HG03066 (cell line): ENCODE results near the gene CTRL.

Experiments used
- ATAC-seq: cut with Tn5 transposase; IDR thresholded peaks from one replicate; pipeline ENCODE4 v1.9.1; 2021; ENCODE audit warnings: low read depth; ENCODE audit not compliant: unreplicated experiment

The CTRL gene

DNA sequence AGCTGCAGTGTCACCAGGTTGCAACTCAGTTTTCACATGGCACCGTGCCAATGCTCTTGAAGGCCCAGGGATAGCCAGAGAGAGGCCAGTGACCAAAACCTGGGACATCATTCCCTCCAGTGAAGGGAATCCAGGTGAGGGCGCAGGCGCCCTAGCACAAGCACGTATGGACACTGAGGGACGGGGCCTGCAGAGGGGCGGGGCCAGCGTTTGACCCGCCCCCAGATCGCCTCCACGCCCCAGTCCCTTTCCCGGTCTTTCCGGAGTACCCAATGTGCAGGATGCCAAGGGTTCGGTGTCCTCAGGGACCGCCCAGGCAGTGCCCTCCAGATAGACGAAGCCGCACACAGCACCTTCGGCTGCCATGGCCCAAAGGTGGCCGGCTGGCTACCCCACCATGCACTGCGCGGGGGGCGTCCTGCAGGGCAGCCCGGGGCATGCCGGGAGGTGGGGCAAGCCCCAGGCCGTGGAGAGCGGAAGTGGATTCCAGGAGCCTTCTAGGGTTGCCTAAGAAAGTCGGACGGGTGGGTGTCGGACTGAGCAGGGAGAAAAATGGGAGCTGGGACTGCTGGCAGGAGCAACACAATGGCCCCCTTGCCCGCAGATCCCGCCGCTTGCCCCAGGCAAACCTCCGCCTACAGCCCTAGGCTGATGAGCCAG, 32.1 kb upstream of the CTRL start:
- no peak for ATAC-seq

DNA sequence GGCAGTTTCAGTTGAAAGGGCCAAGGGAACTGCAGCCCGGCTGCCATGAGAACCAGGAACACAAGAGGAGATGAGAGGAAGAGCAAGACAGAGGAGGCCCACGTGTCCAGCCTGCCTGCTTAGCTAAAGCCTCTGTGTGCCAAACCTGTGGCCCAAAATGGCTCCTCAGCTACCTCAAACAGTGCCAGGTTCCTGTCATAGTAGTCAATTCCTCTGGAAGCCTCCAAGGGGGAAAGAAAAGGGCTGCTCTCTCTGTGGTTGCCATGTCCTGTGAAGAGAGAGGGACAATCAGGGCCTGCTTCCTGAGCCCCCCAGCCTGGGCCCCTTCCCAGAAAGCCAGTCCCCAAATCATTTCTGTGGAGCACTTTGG, 31.6 kb upstream of the CTRL start:
- no peak for ATAC-seq

DNA sequence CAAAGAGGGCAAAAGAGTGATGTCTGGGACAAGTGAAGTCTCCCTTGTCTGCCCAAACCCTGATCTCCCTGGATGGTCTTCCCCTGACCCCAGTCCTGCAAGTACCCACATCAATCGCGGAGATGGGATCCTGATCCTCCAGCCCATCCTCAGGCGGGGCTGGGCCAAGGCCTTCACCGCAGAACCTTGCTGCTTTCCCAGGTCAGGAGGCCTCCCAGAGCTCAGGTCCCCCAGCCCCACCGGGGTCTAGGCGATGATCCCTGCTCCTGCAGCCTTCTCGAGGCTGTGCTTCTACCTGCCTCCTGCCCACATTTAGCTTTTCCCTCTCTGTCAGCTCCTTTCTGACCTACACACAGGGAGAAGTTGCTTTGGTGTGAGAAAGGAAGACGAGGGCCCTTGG, 30.5 kb upstream of the CTRL start:
- no peak for ATAC-seq

DNA sequence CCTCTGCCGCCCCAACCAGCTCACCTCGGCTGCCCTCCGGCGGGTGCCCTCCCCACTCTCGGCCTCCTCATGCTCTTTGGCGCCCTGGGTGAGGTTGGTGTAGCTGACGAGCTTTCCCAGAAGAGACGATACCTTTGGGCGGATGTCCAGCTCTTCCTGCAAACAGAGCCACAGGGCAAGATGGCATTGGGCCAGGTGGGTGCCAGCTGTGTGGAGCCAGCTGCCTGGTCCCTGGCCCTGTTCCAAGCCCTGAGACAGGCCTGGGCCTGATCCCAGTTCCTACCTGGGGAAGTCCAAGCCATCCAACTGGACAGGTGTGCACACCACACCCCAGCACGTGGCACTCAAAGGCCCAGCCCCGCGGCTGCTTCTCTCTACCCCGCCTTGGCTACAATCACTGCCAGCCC, 29.9 kb upstream of the CTRL start:
- no peak for ATAC-seq

DNA sequence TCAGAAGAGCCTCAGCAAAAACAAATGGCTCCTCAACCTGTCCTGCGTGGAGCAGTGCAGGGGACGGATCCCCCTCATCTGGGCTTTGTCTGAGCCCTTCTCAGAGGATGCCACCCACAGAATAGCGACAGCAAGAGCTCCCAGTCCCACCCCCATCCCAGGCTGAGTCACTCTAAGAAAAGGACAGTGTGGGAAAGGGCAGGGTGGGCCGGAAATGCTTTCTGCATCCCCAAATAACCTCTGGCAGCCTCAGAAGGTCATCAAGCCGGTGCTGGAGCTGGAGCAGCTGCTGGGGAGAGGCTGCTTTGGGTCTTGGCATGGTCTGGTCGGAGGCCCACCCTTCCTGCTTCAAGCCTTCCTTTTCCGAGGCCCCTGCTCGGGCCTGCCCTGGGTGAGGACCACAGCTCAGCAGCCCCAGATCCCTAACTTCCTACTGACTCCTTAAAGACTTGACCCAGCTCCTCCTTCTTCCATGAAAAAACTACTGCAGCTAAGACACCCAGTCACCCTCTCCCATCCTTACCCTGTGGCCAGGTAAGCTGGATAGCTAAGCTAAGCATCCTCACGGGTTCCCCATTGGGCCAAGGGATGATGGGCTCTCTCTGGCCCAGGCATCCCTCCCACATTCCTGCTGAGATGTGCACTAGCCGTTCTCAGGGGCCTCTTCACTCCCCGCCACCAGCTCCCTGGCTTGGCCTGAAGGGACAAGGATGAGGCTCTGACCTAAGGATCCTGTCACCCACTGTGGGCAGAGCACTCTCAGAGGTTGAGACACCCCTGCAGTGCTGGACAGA, 28.1 kb upstream of the CTRL start:
- no peak for ATAC-seq

DNA sequence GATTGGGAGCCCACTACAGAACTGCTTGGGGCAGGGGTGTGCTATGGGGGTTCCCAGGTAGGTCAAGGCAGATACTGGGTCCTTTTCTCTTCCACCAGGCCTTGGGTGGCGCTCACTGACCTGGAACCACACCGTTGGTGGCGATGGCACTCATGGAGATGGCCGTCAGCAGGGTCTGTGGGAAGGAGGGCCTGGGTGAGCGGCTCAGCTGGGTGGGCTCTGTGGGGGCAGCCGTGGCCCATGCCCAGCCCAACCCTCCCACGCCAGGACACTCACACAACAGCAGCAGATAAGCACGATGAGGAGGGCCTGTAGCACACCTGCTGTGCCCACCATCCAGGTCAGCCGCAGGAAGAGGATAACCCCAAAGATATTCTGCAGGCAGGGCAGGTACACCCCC, 26.0 kb upstream of the CTRL start:
- ATAC-seq = no peak

DNA sequence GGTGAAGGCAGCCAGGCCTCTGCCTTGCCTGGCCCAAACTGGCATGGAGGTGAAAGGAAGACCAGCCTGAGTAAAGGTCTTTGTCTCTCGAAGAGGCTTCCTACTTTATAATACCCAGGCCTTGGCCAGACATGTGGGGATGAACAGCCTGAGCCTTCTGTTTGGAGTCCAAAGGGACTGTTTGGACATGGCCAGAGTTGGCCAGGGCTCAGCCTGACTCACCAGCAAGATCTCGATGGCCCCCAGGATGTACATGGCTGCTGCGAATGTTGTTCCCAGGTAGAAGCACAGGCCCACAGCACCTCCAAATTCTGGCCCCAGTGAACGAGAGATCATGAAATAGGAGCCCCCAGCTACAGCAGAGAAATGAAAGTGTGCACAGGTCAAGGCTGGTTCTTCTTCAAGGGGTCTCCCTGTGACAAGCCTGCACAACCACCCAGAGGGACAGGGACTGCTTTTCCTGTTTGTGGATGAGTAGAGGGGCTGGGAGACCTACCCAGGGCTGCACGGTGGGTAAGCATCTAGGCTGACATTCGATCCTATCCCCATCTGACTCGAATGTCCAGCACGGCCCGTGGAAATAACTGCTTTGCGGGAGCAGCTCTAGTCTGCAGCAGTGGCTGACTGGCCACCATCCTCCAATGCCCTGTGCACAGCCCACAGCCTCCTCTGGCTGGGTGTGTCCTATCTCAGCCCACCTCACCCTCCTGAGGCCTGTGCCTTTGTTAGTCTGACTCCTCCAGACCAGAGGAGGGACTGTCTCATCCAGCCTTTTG, 22.9 kb upstream of the CTRL start:
- ATAC-seq = no peak

DNA sequence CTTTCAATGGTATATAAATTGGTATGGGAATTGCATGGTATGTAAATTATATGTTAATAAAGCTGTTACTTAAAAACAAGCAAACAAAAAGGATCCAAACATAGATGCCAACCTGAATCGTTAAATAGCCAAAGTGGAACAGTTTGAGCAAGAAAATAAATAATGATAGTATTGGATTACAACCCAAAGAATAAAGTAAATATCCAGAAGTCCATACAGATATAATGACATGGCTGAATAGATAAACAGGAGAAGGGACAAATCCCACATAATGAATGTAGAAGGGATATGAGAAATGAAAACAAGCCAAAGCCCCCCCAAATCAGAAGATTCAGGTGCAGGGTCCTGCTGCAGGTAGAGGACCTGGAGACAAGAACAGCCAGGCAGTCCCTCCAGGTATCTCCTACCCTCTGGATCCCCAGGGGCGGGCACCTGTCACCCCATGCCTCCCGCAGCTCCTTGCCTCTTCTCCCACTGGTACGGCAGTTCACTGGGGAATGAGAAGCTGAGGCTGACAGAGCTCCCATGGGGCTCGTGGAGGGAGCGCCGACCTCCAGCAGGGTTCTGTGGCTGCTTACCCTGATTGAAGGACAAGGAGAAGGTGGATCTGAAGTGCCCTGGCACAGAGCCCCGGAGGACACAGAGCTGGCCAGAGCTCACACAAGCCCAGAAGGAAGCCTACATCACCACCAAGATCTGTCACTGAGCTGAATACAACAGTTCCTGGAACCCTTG, 22.1 kb upstream of the CTRL start:
- ATAC-seq = no peak

DNA sequence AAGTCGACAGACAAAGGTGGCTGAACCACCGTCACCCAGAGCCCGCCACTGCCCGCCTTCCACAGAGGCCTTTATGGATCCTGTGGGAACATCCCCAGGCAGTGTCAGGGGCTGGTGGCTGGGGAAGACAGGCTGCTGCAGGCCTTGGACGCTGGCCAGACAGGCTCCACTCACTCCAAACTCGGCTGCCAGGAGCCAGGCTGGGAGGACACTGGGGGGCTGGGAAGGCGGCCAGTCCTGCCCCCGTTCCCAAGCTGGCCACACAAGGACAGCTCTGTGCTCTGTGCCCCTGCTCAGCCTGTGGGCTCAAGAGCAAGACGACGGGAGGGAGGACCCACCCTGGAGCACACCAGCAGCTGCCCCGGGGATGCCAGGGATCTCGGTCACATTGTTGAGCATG, 19.8 kb upstream of the CTRL start:
- ATAC-seq = no peak

DNA sequence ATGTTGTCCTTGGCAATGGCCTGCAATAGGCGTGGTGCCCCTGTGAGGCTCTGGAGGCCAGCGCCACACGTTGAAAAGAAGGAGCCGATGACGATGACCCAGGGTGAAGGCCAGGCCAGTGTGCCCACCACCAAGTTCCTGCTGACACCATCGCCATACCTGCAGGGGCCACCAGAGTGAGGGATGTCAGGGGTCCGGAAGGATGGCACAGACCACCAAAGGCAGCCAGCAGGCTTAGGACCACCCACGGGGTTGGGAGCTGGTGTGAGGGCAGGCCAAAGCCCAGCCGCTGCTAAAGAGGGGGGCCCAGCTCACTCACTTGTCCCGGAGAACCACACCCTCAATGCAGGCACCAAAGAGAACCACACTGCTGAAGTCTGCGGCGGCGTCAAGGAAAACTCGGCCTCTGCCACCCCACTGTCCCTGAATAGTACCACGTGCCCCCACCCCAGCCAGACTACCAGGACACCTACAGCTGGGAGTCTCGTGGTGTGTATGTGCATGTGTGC, 18.7 kb upstream of the CTRL start:
- no peak for ATAC-seq

DNA sequence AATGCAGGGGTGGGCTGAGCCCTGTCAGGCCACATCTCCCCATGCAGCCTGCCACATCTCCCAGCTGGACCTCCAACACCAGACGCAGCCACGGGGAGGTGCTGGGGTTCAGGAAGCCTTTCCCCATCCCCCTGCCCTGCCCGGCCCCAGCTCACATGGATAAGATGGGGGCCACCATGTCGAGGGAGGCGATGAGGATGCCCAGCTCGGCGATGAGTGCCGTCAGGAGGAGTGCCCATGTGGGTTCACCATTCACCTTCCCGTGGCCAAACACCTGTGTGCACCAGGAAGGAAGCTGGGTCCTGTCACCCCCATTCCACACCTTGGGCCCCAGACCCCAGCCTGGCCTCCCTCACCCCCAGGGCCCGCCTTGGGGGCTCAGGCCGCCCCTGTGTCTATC, 18.0 kb upstream of the CTRL start:
- no peak for ATAC-seq

DNA sequence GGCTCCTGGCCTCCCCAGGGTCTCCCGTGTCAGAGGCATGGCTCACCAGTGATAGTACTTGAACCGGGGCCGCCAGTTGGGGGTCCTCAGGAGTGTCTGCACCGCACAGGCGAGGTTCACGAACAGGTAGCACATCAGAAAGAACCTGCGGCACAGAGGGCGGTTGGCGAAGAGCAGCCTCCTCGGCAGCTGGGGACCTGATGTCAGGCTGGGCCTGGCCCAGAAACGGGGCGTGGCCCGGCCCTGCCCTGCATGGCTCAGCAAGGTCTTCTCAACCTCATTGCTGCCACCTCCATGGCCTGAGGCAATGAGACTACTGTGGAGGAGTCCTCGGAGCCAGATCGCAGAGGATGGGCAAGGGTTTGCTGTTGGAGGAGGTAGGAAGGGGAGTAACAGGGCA, 16.4 kb upstream of the CTRL start:
- no peak for ATAC-seq

DNA sequence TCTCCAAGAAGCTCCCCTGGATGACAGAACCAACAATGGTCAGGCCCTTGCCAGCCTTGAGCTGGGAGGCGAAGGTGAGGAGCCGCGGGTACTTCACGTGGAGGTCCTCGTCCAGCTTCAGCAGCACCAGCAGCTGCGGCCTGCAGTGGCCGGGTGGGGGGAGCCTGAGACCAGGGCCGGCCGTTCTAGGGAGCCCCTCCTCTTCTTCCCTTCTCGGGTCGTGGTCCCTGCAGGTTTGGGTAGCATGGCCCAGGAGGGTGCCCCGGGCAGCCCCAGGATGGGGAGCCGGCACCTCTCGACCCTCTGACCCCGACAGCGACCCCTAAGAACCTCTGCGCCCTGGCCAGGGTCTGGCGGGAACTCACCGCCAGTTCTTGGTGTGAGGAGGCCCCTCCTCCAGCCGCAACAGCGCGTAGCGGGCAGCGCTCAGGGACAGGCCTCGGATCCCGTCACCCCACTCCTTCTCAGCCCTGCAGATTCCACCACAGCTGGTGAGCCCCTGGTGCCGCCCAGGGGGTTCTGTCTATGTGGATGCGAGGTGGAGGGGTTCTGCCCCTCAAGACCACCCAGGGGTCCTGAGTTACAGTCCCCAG, 15.4 kb upstream of the CTRL start:
- ATAC-seq = no peak

DNA sequence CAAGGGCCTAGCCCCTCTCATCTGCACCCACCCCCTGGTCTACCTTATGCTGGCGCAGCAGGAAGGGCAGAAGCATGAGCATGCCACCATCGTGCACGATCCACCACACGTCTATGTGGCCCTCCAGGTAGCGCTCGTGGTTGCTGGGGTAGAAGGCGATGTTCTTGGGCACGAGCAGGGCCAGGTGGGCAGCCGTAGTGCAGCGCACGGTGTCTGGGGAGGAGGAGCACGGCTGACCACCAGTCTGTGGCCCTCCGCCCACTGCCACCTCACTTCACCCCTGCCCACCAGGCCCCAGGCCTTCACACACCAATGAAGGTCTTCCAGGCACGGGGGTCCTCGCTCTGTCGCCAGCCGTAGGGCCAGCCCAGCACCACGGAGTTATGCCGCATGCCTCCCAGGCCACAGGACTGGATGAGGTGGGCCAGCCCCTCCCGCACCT, 14.5 kb upstream of the CTRL start:
- ATAC-seq = no peak

DNA sequence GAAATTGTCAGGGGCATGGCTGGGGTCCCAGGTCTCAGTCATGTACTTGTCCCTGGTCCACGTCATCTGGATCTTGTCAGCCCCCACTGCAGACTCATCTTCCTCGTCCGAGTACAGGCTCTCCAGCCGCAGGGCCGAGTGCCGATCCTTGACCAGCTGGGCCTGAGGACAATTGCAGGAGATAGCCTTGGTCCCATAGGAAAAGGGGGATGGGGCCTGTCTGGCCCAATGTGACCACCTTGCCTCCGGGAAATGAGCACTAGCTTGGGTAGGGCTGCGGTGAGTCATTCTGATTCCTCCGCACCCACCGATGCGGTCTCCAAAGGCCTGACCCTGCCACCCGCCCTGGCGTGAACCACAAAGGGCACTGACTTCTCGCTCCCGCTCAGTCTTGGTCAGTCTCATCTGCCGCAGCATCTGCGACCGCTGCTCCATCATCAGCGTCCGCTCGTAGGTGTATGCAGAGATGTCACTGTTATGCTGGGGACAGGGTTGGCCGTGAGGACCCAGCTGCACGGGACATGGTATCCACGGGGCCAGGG, 13.8 kb upstream of the CTRL start:
- no peak for ATAC-seq

DNA sequence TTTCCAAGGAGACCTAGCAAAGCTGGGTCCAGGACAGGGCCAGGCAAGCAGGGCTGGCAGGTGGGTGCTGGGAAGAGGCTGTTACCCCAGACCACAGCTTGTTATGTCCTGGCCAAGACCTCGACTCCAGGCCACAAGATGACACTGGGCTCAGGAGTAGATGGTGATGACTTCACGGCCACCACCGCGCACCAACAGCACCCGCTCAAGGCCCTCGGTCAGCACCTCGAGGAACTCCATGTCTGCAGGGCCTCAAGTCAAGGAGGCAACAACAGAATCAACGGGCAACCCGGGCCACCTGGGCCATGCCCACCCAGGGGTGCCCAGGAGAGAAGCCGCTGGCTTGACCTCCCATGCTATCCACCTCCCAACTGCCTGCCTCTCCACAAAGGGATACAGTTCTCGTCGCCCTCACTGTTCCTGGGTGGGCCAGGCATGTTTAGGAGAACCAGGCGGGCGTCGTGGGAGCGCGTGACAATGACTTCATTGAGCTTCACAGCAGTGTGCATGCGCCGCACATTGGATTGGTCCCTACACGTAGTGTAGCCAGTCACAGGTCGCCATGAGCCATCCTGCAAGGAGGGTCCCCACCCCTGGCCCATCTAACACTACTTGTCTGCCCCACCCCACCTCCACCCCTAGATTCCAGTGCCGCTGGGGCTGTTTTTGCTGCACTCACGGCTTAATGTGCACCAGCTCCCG, 13.2 kb upstream of the CTRL start:
- no peak for ATAC-seq

DNA sequence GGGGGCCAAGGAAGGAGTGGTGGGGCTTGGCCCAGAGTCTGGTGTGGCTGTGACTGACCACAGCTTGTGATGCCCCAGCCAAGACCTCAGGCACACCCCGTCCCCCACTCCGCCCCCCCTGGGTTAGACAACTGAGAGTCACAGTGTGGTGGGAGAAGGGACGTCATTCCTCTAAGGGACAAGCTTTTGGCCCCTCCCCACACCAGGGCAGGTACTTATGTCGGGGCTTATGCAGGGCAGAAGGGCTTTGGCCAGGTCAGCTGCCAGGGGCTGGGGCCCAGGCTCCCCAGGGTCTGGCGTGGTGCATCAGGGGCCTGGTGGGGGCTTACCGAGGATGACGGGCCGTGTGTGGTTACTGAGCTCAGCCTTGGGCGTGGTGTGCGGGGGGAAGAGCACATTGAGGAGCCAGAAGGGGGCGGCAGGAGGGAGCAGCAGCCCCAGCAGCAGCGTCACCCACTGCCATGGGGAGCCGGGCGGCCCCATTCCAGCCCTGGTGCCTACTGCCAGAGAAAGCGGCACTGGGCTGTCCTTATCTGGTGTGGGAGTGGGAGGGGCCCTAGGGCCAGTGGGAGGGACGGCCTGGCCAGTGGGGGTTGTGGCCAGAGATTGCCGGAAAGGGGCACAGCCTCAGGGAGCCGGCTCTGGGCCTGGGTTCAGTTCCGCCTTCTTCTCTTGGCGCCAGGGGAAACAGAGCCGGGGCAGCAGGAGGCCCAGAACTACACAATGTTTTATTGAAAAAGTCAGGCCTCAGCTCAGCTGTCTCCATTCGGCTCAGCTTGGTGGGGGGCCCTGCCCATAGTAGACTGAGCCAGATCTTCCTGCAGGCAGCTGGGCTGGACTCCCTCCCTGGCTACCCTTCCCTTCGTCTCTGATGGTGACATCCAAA, 12.2 kb upstream of the CTRL start, which contains the start of gene LCAT:
Gene LCAT, minus strand, starts transcription at position 502 of the 886 bp plus-strand sequence. Its CDS starts 19 bp downstream, at position 483.
- no peak for ATAC-seq

DNA sequence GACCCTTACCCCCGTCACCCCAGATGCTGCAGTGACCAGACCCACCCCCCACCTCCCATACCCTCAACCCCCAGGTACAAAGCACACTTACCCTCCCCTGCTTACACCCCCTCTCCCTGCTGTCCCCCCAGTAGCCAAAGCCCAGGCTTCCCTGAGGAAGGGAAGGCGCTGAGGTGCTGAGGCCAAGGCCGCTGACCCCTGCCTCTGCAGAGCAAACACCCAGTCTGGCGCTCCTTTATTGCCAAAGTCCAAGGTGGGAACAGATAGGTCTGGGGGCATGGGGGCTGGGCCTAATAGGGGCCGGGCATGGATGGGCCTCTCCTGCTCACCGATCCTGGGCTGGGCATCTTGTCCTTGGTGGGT, 11.6 kb upstream of the CTRL start:
- no peak for ATAC-seq
